ENCODE data around the gene B3GAT1.

DNA sequence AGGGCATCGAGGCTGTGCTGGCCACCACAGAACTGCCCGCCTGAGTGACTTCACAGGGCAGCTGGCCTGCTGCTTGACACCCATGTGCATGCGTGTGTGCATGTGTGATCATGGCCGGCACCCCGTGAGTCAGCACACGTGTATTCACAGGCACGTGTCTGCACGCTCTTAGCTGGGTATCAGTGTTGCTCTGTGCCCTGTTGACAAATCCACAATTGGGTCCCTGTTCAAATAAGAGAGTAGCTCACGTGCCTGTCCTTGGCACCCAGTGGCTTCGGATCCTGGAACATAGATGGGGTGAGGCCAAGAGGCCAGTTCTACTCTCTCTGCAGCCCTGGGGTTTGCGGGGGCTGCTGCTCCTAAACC lies 14.0 kb downstream of the B3GAT1 start:
- TF ChIP-seq, protein P1, sequence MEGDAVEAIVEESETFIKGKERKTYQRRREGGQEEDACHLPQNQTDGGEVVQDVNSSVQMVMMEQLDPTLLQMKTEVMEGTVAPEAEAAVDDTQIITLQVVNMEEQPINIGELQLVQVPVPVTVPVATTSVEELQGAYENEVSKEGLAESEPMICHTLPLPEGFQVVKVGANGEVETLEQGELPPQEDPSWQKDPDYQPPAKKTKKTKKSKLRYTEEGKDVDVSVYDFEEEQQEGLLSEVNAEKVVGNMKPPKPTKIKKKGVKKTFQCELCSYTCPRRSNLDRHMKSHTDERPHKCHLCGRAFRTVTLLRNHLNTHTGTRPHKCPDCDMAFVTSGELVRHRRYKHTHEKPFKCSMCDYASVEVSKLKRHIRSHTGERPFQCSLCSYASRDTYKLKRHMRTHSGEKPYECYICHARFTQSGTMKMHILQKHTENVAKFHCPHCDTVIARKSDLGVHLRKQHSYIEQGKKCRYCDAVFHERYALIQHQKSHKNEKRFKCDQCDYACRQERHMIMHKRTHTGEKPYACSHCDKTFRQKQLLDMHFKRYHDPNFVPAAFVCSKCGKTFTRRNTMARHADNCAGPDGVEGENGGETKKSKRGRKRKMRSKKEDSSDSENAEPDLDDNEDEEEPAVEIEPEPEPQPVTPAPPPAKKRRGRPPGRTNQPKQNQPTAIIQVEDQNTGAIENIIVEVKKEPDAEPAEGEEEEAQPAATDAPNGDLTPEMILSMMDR (IDR thresholded peaks at IDR 0.05; ENCODE audit: insufficient read depth, low read depth, low read length): no peak
- TF ChIP-seq EZH2 (IDR thresholded peaks at IDR 0.05; ENCODE audit: insufficient read depth, low read length): no peak
